ENCODE measurements around the gene TRPC1. TPM values are rescaled to one million over a fixed set of nuclear protein-coding genes. Genes with fewer than 3 reads are reported as not detected.

Gene TRPC1
- polyA plus RNA-seq, 1 donor from 2014 or later = 37.2 TPM

DNA sequence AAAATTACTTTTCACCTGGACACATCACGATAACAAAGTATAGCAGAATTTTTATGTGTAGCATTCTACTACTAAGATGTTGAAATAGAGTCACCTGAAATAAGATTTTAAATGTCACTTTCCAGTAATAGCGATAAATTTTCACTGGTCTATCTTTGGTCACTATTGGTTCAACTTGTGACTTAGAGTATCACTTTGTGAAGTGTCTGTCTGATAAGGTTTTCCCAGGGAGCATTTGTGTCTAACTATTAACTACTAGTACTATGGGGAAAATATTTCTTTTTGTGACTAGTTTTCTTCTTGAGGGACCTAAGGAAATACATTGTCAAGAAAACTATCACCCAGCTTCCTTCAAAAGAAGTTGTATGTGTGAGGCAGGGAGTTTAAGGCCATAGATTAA is 11.0 kb downstream of the TRPC1 start:
- TF ChIP-seq RAD21 (conservative IDR thresholded peaks at IDR 0.05) (no peak), MXI1 (conservative IDR thresholded peaks at IDR 0.05; ENCODE audit: poor library complexity, severe bottlenecking) (no peak), EZH2 (IDR thresholded peaks at IDR 0.05; ENCODE audit: borderline replicate concordance, insufficient read depth, low read length, poor library complexity, severe bottlenecking) (no peak), POLR2AphosphoS5 (IDR thresholded peaks at IDR 0.05) (no peak), EP300 (conservative IDR thresholded peaks at IDR 0.05; ENCODE audit: poor library complexity, severe bottlenecking) (no peak), SMC3 (conservative IDR thresholded peaks at IDR 0.05; ENCODE audit: poor library complexity) (no peak)
- TF ChIP-seq, protein P1, sequence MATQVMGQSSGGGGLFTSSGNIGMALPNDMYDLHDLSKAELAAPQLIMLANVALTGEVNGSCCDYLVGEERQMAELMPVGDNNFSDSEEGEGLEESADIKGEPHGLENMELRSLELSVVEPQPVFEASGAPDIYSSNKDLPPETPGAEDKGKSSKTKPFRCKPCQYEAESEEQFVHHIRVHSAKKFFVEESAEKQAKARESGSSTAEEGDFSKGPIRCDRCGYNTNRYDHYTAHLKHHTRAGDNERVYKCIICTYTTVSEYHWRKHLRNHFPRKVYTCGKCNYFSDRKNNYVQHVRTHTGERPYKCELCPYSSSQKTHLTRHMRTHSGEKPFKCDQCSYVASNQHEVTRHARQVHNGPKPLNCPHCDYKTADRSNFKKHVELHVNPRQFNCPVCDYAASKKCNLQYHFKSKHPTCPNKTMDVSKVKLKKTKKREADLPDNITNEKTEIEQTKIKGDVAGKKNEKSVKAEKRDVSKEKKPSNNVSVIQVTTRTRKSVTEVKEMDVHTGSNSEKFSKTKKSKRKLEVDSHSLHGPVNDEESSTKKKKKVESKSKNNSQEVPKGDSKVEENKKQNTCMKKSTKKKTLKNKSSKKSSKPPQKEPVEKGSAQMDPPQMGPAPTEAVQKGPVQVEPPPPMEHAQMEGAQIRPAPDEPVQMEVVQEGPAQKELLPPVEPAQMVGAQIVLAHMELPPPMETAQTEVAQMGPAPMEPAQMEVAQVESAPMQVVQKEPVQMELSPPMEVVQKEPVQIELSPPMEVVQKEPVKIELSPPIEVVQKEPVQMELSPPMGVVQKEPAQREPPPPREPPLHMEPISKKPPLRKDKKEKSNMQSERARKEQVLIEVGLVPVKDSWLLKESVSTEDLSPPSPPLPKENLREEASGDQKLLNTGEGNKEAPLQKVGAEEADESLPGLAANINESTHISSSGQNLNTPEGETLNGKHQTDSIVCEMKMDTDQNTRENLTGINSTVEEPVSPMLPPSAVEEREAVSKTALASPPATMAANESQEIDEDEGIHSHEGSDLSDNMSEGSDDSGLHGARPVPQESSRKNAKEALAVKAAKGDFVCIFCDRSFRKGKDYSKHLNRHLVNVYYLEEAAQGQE (IDR thresholded peaks at IDR 0.05; ENCODE audit: borderline replicate concordance) = no peak
- TF ChIP-seq, protein P2, sequence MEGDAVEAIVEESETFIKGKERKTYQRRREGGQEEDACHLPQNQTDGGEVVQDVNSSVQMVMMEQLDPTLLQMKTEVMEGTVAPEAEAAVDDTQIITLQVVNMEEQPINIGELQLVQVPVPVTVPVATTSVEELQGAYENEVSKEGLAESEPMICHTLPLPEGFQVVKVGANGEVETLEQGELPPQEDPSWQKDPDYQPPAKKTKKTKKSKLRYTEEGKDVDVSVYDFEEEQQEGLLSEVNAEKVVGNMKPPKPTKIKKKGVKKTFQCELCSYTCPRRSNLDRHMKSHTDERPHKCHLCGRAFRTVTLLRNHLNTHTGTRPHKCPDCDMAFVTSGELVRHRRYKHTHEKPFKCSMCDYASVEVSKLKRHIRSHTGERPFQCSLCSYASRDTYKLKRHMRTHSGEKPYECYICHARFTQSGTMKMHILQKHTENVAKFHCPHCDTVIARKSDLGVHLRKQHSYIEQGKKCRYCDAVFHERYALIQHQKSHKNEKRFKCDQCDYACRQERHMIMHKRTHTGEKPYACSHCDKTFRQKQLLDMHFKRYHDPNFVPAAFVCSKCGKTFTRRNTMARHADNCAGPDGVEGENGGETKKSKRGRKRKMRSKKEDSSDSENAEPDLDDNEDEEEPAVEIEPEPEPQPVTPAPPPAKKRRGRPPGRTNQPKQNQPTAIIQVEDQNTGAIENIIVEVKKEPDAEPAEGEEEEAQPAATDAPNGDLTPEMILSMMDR (IDR thresholded peaks at IDR 0.05; ENCODE audit: poor library complexity, severe bottlenecking) = no peak
- H3K27ac ChIP-seq (ENCODE audit: low read length) = no peak overlapping the region
- no peaks in the 10 kb centered on the region for H3K9me2 ChIP-seq (ENCODE audit: insufficient read depth, low read length)
- no peaks in the 10 kb centered on the region for H3K27me3 ChIP-seq (ENCODE audit: insufficient read depth, low read depth, low read length)
- H3K4me2 ChIP-seq (ENCODE audit: low read length) = no peak overlapping the region
- no peaks in the 10 kb centered on the region for H4K20me1 ChIP-seq (ENCODE audit: insufficient read depth)
- H3K9ac ChIP-seq (ENCODE audit: low read length) = no peak overlapping the region
- no peaks in the 10 kb centered on the region for H3K9me3 ChIP-seq (ENCODE audit: low read length)
- no peak overlapping the region for H3K4me3 ChIP-seq (ENCODE audit: low read length)
- no peaks in the 10 kb centered on the region for H3F3A ChIP-seq (ENCODE audit: insufficient read depth, low read length, poor library complexity, severe bottlenecking)
- peaks cover 6% of the 10 kb centered on the region for H3K79me2 ChIP-seq (replicated peaks; ENCODE audit: insufficient read depth, low read length)
- H2AFZ ChIP-seq (ENCODE audit: low read depth, low read length) = no peak overlapping the region
- no peaks in the 10 kb centered on the region for H3K36me3 ChIP-seq (ENCODE audit: insufficient read depth, low read length)

DNA sequence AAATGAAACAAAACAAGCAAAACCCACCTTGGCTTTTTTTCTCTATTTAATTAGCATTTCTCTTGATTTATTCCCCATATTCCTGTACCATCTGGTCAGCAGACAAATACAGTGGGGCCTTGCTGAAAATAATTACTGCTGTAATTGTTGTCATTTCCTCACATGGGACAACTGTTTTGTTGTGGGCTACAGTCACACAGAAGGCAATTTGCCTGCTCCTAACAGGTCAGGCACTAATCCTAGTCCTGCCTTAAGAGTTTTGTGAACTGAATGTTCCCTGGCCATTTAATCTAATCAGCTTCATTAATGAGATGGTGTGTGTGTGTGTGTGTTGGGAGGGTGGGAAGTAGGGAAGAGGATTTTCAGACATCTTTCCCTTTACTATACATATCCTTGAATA is 11.6 kb downstream of the TRPC1 start:
- H3K4me2 ChIP-seq (ENCODE audit: low read length) = no peak overlapping the region

More for the DNA sequence above, 11.6 kb downstream of the TRPC1 start:
- no peak overlapping the region for H3K9ac ChIP-seq (ENCODE audit: low read length)
- no peak overlapping the region for H2AFZ ChIP-seq (ENCODE audit: low read depth, low read length)
- H3K36me3 ChIP-seq (ENCODE audit: insufficient read depth, low read length) = no peaks in the 10 kb centered on the region
- peaks cover 6% of the 10 kb centered on the region for H3K79me2 ChIP-seq (replicated peaks; ENCODE audit: insufficient read depth, low read length)
- H3F3A ChIP-seq (ENCODE audit: insufficient read depth, low read length, poor library complexity, severe bottlenecking) = no peaks in the 10 kb centered on the region
- H4K20me1 ChIP-seq (ENCODE audit: insufficient read depth) = no peaks in the 10 kb centered on the region
- no peak for TF ChIP-seq SMC3 (conservative IDR thresholded peaks at IDR 0.05; ENCODE audit: poor library complexity)
- TF ChIP-seq RAD21 (conservative IDR thresholded peaks at IDR 0.05) = no peak
- TF ChIP-seq, protein P1 (IDR thresholded peaks at IDR 0.05; ENCODE audit: borderline replicate concordance) = no peak
- no peak overlapping the region for H3K27ac ChIP-seq (ENCODE audit: low read length)
- H3K4me3 ChIP-seq (ENCODE audit: low read length) = no peak overlapping the region
- H3K9me2 ChIP-seq (ENCODE audit: insufficient read depth, low read length) = no peaks in the 10 kb centered on the region
- no peaks in the 10 kb centered on the region for H3K9me3 ChIP-seq (ENCODE audit: low read length)
- H3K27me3 ChIP-seq (ENCODE audit: insufficient read depth, low read depth, low read length) = no peaks in the 10 kb centered on the region

Measured in neural cell (in vitro differentiated cells).